Renal cortex interstitium (tissue), 11 donors: Measurements from ENCODE around the gene SORL1. TPM values are rescaled to one million over a fixed set of nuclear protein-coding genes. Genes with fewer than 3 reads are reported as not detected.
A peak's percentile ranks its signal among the peaks of the same experiment; 100 is the strongest.

Source experiments
- DNase-seq, 11 donors: peaks; one replicate each; pipeline ENCODE4 v3.0.0-alpha.2; 2013; ENCODE audit warnings: low read depth in 9 of 11, low spot score in 4 of 11; ENCODE audit errors: extremely low read depth in 1 of 11
- polyA plus RNA-seq, 3 donors: library from polyadenylated mRNA; unstranded; fragments of 120-200 nt; gene quantifications; one replicate each; pipeline ENCODE4 v1.2.1, GENCODE V29; 2013; ENCODE audit not compliant: insufficient read length in 3 of 3

Gene SORL1
- polyA plus RNA-seq, 3 donors, result 32.2 to 40.0 (median 34.1) TPM

- DNase-seq, result no peak
Measured at GRCh38 chr11:121421149-121421901, 30.8 kb upstream of the SORL1 start.

DNA sequence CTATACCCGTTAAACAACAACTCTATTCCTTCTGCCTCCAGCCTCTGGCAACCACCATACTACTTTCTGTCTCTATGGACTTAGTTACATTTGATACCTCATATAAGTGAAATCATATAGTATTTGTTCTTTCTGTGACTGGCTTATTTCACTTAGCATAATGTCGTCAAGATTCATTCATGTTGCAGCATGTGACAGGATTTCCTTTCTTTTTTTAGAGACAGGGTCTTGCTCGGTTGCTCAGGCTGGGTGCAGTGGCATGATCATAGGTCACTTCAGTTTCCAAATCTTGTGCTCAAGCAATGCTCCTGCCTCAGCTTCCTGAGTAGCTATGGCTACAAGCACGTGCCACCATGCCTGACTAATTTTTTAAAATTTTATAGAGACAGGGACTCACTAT lies 29.4 kb upstream of the SORL1 start:
- no peak for DNase-seq

GRCh38 chr11:121425828-121426227 lies 26.3 kb upstream of the SORL1 start:
- no peak for DNase-seq

- DNase-seq, result peak in 1 of 11 donors; percentile 8
Measured at GRCh38 chr11:121426476-121427399, 25.4 kb upstream of the SORL1 start.

DNA sequence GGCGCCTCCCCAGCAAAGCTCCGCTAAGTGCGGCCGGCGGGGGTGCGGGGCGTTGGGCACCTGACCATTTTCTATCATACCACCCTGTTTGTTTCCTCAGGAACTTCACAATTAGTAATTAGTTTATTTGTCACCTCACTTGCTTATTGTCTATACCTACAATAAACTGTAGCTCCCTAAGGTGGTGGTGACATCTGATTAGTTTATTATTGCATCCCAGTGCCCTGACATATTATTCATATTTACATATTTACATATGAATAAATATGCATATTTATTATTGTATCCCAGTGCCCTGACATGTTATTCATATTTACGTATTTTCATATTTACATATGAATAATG lies 24.7 kb upstream of the SORL1 start:
- no peak for DNase-seq

DNA sequence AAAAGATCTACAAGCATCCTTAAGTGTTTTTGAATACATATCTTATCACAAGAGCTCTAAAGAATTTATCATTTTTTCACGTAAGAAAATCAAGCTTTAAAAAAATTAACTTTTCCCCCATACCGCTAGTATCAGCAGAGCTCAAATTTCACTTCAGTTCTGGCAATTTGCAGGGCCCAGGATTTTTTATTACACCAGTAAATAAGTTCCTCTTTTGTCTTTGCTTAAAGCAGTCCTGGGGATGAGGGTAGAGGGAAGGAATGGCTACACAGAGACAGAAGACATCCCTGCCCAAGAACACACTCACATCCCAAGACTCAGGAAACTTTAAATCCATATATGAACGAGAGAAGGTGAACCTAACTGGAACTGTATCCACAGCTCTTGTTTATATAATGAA lies 22.6 kb upstream of the SORL1 start:
- no peak for DNase-seq

DNA sequence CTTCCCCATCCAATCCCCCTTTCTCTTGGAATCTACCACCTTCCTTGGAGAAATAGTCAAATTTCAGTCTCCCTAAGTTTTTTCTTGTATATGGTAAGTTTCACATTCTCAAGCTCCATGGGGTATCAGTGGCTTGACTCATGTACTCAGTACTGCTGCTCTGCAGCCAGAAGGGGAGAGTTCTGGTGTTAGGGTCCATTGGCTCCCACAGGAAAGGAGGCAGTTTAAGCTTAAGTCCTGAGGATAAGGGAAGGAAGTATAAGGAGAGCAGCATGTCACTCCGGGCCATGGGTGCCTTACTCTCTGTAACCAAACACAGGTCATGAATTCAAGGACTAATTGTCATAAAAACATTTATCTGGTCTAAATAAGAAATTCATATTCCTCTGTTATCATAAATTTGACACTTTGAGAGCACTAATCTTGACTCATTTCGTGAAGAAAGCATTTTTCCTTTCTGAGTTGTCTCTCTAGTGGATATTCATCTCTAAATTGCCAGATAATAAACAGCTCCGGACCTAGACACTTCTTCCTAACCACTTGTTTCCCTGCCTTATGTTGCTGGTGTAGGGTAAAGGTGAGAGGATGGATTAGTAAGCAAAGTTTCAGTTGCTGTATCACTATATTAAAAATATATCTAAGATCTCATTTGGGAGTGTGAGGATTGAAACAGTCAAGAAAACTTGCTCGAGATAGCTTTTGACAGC lies 20.1 kb upstream of the SORL1 start:
- no peak for DNase-seq

DNA sequence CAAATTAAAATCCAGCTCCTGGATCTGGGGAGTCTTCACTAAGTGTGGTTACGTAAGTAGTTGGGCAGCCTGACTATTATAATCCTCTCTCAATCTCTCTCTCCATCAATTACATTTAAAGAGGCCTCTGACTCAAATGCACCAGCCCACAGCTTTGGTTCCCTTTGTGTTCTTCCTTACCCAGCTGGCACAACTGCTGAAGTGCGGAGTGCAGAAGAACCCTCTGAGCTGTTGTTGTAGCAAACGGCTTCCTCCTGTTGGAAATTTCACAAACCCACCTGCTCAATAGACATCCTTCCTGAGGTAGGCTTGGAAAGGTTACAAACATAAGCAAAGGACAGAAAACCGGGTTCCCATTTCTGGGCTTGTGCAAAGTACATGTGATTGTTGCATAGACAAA lies 17.0 kb upstream of the SORL1 start:
- DNase-seq, result no peak

DNA sequence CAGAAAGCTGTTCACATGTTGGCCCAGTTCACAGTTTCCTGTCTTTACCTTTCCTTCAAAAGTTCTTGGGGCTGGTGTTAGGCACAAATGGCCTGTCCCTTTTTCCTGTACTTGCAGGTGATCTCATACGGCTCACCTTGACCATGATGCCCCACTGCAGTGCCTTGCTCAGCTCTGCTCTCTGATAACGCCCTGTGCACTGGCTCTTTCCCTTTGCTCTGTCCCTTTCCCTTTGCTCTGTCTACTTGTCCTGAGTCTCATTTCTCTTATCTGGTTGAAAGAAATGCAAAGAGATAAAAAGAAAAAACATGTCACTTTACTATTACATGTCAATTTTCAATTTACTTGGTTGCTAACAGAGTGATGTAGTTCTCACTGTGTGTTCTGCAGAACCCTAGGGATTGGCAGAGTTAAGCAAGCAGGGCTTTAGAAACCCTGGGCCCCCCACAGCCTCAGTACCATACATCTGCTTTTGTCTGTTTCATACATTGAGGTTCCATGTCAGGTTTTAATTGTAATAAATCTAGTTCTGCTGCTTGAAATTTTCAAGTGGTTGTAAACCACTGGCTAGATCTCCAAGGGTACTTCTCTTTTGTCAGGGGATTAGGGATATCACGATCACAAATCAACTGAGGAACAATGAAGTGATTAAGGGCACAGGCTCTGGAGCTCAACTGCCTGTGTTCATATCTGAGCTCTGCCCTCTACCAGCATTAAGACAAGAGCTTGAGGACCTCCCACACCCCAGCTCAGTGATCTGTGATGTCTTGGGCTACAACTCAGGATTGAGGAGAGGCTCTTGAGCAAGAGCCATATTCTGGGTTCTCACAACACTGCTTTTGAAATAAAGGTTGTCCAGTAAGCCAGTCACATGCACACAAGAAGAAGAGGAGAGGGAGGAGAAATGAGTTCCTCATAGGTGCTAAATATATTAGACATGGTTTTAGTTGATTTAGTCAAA lies 16.3 kb upstream of the SORL1 start:
- no peak for DNase-seq

- no peak for DNase-seq
Measured at GRCh38 chr11:121437018-121437685, 15.0 kb upstream of the SORL1 start.

DNA sequence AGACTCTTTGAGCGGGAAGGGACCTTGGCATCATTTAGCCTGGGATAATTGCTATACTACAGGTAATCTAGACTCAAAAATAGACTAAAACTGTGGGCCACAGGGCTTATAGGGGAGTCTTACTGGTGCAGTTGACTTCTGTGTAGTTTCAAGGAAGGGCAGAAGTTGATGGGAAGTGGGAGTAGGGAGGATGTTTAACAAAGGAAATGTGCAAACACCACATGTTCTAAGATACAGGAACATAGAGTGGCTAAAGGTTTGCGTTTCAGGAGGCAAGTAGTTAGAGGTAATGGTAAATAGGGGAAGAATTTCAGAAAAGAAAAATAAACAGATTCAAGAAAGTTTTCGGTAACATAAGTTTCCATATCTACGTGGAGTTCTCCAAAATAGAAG lies 14.4 kb upstream of the SORL1 start:
- DNase-seq, result no peak

DNA sequence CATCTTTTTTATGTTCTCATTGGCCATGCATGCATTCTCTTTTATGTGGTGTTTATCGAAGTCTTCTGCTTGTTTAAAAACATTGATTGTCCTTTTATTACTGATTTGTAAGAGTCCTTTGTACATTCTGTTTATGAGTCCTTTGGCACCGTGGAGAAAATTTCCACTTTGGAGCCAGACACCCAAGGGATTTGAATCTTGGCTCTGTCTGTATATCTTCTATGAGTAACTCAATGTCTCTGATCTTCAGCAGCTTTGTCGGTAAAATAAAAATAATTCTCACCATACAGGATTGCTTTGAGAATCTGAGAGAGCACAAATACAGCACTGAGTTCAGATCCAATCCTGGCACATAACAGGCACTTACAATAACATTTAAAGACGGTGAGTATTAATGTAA lies 12.8 kb upstream of the SORL1 start:
- no peak for DNase-seq

GRCh38 chr11:121439759-121440158 lies 12.4 kb upstream of the SORL1 start:
- no peak for DNase-seq

- no peak for DNase-seq
Measured at GRCh38 chr11:121441521-121441920, 10.6 kb upstream of the SORL1 start.

- no peak for DNase-seq
Measured at GRCh38 chr11:121443688-121444275, 8.3 kb upstream of the SORL1 start.

GRCh38 chr11:121444526-121444925 lies 7.6 kb upstream of the SORL1 start:
- DNase-seq, result no peak

GRCh38 chr11:121445071-121445768 lies 6.9 kb upstream of the SORL1 start:
- DNase-seq, result no peak
